Right lobe of liver (tissue), 4 donors: ENCODE results near the gene USP44.

Experiments used
- CTCF ChIP-seq, 4 donors: fragments of 200-600 bp in 3 of 4; fragments of 450-650 bp in 1 of 4; IDR thresholded peaks; one replicate each; pipeline versions ENCODE4 v1.5.1 to v1.8.0; 2016 to 2022; ENCODE audit warnings: antibody characterized with exemption in 4 of 4, mild to moderate bottlenecking in 2 of 4
- POLR2A ChIP-seq: fragments of 450-650 bp; IDR thresholded peaks from one replicate; pipeline ENCODE4 v1.6.1; 2017; ENCODE audit warnings: antibody characterized with exemption, mild to moderate bottlenecking
- donor health status: DM: no; HTN: no; CAD: no.
- donor health status: DM: no; HTN: no; CAD: no.
- donor health status: DM: no; HTN: yes; CAD: no.

- TF ChIP-seq POLR2A (no peak), CTCF (IDR thresholded peaks at IDR 0.05) (no peak)
These were observed 6.5 kb downstream of the USP44 start for GRCh38 chr12:95544756-95545155.
